ENCODE data around the gene KIF22. TPM values are rescaled to one million over a fixed set of nuclear protein-coding genes. Genes with fewer than 3 reads are reported as not detected.

The KIF22 gene
- total and polyA plus RNA-seq, 9 of the 15 experiments (the other 6 are each of a cell fraction or from before 2014, with no cell fraction given): 8.7 to 232 (median 131) TPM

DNA sequence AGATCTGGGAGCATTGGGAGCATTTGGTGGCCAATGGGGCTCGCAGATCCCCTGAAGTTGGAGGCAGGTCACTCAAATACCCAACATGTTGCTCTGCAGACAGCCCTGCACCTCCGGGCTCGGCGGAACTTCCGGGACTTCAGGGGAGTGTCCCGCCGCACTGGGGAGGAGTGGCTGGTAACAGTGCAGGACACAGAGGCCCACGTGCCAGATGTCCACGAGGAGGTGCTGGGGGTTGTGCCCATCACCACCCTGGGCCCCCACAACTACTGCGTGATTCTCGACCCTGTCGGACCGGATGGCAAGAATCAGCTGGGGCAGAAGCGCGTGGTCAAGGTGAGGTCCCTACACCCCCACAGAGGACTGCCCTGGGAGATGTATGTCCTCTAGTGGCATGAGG is 46.1 kb downstream of the KIF22 start (continued):
- TF ChIP-seq, protein P1, sequence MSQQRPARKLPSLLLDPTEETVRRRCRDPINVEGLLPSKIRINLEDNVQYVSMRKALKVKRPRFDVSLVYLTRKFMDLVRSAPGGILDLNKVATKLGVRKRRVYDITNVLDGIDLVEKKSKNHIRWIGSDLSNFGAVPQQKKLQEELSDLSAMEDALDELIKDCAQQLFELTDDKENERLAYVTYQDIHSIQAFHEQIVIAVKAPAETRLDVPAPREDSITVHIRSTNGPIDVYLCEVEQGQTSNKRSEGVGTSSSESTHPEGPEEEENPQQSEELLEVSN (IDR thresholded peaks at IDR 0.05; ENCODE audit: borderline replicate concordance in 1 of 2, extremely low read depth in 1 of 2, insufficient read depth in 1 of 2, insufficient read length in 1 of 2, low read depth in 1 of 2, low read length in 1 of 2, poor library complexity in 1 of 2, severe bottlenecking in 1 of 2): peak; percentile 41 to 73
- no peak for TF ChIP-seq RREB1 (CRISPR knock-in tag; IDR thresholded peaks at IDR 0.05)

DNA sequence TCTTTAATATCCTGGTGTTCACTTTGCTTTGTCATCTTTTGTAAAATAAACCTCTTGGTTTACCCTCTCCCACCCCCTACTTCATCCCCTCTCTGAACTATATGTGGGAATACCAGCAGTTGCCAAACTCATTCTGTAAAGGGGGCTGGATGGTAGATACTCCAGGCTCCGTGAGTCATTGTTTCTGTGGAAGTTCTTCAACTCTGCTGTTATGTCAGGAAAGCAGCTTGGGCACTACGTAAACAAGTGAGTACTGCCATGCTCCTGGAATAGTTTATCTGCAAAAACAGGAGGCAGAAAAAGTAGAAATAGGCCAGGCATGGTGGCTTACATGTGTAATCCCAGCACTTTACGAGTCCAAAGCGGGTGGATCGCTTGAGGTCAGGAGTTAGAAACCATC is 47.3 kb downstream of the KIF22 start:
- H3K9me1 ChIP-seq (ENCODE audit: control insufficient read depth, insufficient read depth, low read length): no peaks in the 10 kb centered on the region
- no peaks in the 10 kb centered on the region for H3K36me3 ChIP-seq (ENCODE audit: control insufficient read depth, insufficient read depth, low read length)
- FAIRE-seq (no peak), ATAC-seq (no peak), DNase-seq (ENCODE audit: extremely low read depth in 1 of 4, low spot score in 3 of 4) (no peak)
- H3K4me2 ChIP-seq (ENCODE audit: insufficient read depth, low read length): no peak overlapping the region
- H3K9ac ChIP-seq (ENCODE audit: insufficient read depth in 1 of 2, low read depth in 2 of 2, low read length in 2 of 2): no peak overlapping the region
- WGBS (ENCODE audit: insufficient coverage, low coverage, missing lambda C conversion rate): 44% methylated on average over 5 of the region's 5 CpGs
- in situ Hi-C loops (cut with MboI) (no loop called here), intact Hi-C loops (cut with micrococcal nuclease) (no loop called here)
- POLR2A ChIA-PET: interaction anchor here (0.6 to 0.9 kb wide), 2 partner anchors 11 to 22 kb away, joined by 3 to 6 read pairs; partner anchors contain the start of gene PAGR1
- H3K9me3 ChIP-seq (replicated peaks; ENCODE audit: control insufficient read depth, insufficient read depth, low read depth, low read length): no peaks in the 10 kb centered on the region
- 0 out of 5 replicates have a peak, but pooled peaks cover 0 to 4% of the 10 kb centered on the region in 2 experiments for H3K27me3 ChIP-seq (ENCODE audit: control insufficient read depth in 2 of 2, insufficient read depth in 2 of 2, low read length in 2 of 2)
- no peak overlapping the region for H3K4me3 ChIP-seq
- CTCF ChIA-PET (ENCODE audit: low intra/inter-chr PET ratio): no interaction called here
- no peaks in the 10 kb centered on the region for H4K20me1 ChIP-seq (replicated peaks; ENCODE audit: control insufficient read depth, insufficient read depth, low read length)
- no peak overlapping the region for H2AFZ ChIP-seq (ENCODE audit: low read depth, low read length)
- BruUV-seq (replicated peaks): no TSS peak
- H3K4me1 ChIP-seq (replicated peaks in 1 of 2; ENCODE audit: control insufficient read depth in 2 of 2, insufficient read depth in 2 of 2, low read length in 2 of 2): peaks cover 0 to 23% of the 10 kb centered on the region in 2 experiments; a peak in 2 of 5 replicates
- H3K79me2 ChIP-seq (ENCODE audit: control insufficient read depth, insufficient read depth, low read length): no peaks in the 10 kb centered on the region
- no peak overlapping the region for H3K27ac ChIP-seq (ENCODE audit: extremely low read depth, low read depth, low read length)
- TF ChIP-seq KAT7 (CRISPR knock-in tag; IDR thresholded peaks at IDR 0.05; ENCODE audit: borderline replicate concordance): no peak
- no peak for TF ChIP-seq LCOR (CRISPR knock-in tag; IDR thresholded peaks at IDR 0.05)
- TF ChIP-seq PHB (CRISPR knock-in tag; IDR thresholded peaks at IDR 0.05): no peak
- no peak for TF ChIP-seq HNRNPH1 (optimal IDR thresholded peaks at IDR 0.05; ENCODE audit: low read depth, low read length)
- no peak for TF ChIP-seq NR1H2 (CRISPR knock-in tag; IDR thresholded peaks at IDR 0.05)
- no peak for TF ChIP-seq ZNF384 (IDR thresholded peaks at IDR 0.05; ENCODE audit: low read depth, low read length)
- TF ChIP-seq SRF (CRISPR knock-in tag; IDR thresholded peaks at IDR 0.05): no peak
- TF ChIP-seq ELF4 (CRISPR knock-in tag; IDR thresholded peaks at IDR 0.05): no peak
- TF ChIP-seq ARHGAP35 (IDR thresholded peaks at IDR 0.05; ENCODE audit: partially characterized antibody): no peak
- TF ChIP-seq ZFP1 (CRISPR knock-in tag; IDR thresholded peaks at IDR 0.05): no peak
- TF ChIP-seq MAFF (IDR thresholded peaks at IDR 0.05; ENCODE audit: low read length): no peak
- no peak for TF ChIP-seq FOXP1 (CRISPR knock-in tag; IDR thresholded peaks at IDR 0.05)
- no peak for TF ChIP-seq BDP1 (IDR thresholded peaks at IDR 0.05; ENCODE audit: insufficient read depth, insufficient read length)

Data from K562 (cell line).